ENCODE data around the gene KRT73. TPM values are rescaled to one million over a fixed set of nuclear protein-coding genes. Genes with fewer than 3 reads are reported as not detected.

KRT73 gene
- total and polyA plus RNA-seq, 9 of the 15 experiments (the other 6 are each of a cell fraction or from before 2014, with no cell fraction given), result 0.09 to 0.18 (median 0.13) TPM; not detected in 5

- TF ChIP-seq, protein P1, sequence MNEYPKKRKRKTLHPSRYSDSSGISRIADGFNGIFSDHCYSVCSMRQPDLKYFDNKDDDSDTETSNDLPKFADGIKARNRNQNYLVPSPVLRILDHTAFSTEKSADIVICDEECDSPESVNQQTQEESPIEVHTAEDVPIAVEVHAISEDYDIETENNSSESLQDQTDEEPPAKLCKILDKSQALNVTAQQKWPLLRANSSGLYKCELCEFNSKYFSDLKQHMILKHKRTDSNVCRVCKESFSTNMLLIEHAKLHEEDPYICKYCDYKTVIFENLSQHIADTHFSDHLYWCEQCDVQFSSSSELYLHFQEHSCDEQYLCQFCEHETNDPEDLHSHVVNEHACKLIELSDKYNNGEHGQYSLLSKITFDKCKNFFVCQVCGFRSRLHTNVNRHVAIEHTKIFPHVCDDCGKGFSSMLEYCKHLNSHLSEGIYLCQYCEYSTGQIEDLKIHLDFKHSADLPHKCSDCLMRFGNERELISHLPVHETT (CRISPR knock-in tag; conservative IDR thresholded peaks at IDR 0.05 in 1 of 2, IDR thresholded peaks at IDR 0.05 in 1 of 2), result no peak
Observed at GRCh38 chr12:52630008-52630500, 11.7 kb upstream of the KRT73 start (continued).

DNA sequence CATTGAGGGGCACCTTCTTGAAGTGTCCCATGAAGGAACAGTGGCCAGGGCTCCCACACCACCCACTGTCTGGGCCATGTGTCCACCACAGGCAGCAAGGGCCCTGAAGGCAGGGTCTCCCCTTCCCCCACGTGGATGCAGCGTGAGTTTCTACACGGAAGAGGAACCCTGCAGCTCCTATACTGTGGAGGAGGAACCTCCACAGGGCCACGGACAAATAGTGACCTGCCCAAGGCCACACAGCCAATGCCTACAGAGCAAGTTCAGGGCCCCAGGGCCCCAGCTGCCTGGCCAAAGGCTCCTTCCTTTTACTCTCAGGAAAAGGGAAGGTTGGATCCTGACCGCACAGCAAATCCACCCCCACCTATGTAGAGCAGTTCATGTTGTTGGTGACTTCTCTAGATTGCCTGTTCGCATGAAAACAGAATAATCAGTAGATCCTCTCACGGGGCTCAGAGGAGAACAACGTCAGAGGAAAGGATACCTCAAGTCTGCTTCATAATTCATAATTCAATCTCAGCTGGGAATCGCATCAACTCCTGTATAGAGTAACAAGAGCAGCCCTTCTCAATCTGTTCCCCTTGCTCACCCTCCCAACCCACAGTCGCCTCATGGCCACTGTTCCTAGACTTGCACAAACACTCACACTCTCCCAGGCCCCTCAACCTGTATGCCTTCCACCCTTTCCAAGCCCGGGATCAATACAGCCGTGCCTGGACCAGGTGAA is 11.1 kb upstream of the KRT73 start:
- POLR2A ChIA-PET, result no interaction called here
- in situ Hi-C loops (cut with MboI) (no loop called here), intact Hi-C loops (cut with micrococcal nuclease) (no loop called here)
- TF ChIP-seq, protein P2, sequence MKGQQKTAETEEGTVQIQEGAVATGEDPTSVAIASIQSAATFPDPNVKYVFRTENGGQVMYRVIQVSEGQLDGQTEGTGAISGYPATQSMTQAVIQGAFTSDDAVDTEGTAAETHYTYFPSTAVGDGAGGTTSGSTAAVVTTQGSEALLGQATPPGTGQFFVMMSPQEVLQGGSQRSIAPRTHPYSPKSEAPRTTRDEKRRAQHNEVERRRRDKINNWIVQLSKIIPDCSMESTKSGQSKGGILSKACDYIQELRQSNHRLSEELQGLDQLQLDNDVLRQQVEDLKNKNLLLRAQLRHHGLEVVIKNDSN (CRISPR knock-in tag; IDR thresholded peaks at IDR 0.05), result no peak
- TF ChIP-seq, protein P3, sequence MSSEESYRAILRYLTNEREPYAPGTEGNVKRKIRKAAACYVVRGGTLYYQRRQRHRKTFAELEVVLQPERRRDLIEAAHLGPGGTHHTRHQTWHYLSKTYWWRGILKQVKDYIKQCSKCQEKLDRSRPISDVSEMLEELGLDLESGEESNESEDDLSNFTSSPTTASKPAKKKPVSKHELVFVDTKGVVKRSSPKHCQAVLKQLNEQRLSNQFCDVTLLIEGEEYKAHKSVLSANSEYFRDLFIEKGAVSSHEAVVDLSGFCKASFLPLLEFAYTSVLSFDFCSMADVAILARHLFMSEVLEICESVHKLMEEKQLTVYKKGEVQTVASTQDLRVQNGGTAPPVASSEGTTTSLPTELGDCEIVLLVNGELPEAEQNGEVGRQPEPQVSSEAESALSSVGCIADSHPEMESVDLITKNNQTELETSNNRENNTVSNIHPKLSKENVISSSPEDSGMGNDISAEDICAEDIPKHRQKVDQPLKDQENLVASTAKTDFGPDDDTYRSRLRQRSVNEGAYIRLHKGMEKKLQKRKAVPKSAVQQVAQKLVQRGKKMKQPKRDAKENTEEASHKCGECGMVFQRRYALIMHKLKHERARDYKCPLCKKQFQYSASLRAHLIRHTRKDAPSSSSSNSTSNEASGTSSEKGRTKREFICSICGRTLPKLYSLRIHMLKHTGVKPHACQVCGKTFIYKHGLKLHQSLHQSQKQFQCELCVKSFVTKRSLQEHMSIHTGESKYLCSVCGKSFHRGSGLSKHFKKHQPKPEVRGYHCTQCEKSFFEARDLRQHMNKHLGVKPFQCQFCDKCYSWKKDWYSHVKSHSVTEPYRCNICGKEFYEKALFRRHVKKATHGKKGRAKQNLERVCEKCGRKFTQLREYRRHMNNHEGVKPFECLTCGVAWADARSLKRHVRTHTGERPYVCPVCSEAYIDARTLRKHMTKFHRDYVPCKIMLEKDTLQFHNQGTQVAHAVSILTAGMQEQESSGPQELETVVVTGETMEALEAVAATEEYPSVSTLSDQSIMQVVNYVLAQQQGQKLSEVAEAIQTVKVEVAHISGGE (CRISPR knock-in tag; IDR thresholded peaks at IDR 0.05), result 0 out of 6 replicates have a peak, but pooled peaks of 1 of the 3 experiments have one; percentile 35
- DNase-seq (ENCODE audit: extremely low read depth in 1 of 4, low spot score in 3 of 4) (no peak), FAIRE-seq (no peak), ATAC-seq (no peak)
- 34% methylated on average over 12 of the region's 12 CpGs for WGBS (ENCODE audit: insufficient coverage, low coverage, missing lambda C conversion rate)
- no TSS peak for BruUV-seq (replicated peaks)
- H2AFZ ChIP-seq (ENCODE audit: low read depth, low read length), result peak overlapping the region; percentile 35
- H3K9me1 ChIP-seq (ENCODE audit: control insufficient read depth, insufficient read depth, low read length), result no peaks in the 10 kb centered on the region
- H3K4me1 ChIP-seq (replicated peaks in 1 of 2; ENCODE audit: control insufficient read depth in 2 of 2, insufficient read depth in 2 of 2, low read length in 2 of 2), result peaks cover 8 to 38% of the 10 kb centered on the region in 2 experiments
- H3K9ac ChIP-seq (ENCODE audit: insufficient read depth in 1 of 2, low read depth in 2 of 2, low read length in 2 of 2), result no peak overlapping the region
- no peaks in the 10 kb centered on the region for H4K20me1 ChIP-seq (replicated peaks; ENCODE audit: control insufficient read depth, insufficient read depth, low read length)
- H3K36me3 ChIP-seq (ENCODE audit: control insufficient read depth, insufficient read depth, low read length), result no peaks in the 10 kb centered on the region
- H3K27ac ChIP-seq (ENCODE audit: extremely low read depth, low read depth, low read length), result no peak overlapping the region
- H3K79me2 ChIP-seq (ENCODE audit: control insufficient read depth, insufficient read depth, low read length), result no peaks in the 10 kb centered on the region
- H3K9me3 ChIP-seq (replicated peaks; ENCODE audit: control insufficient read depth, insufficient read depth, low read depth, low read length), result no peaks in the 10 kb centered on the region
- no peak overlapping the region for H3K4me2 ChIP-seq (ENCODE audit: insufficient read depth, low read length)
- no peaks in the 10 kb centered on the region for H3K27me3 ChIP-seq (ENCODE audit: control insufficient read depth in 2 of 2, insufficient read depth in 2 of 2, low read length in 2 of 2)
- H3K4me3 ChIP-seq, result no peak overlapping the region
- CTCF ChIA-PET (ENCODE audit: low intra/inter-chr PET ratio), result no interaction called here
